ENCODE results near the gene GLOD5. TPM values are rescaled to one million over a fixed set of nuclear protein-coding genes. Genes with fewer than 3 reads are reported as not detected.

Gene GLOD5
- total and polyA plus RNA-seq, 9 of the 15 experiments (the other 6 are each of a cell fraction or from before 2014, with no cell fraction given) = 0.27 to 4.4 (median 2.2) TPM

GRCh38 chrX:48794340-48794910 is 32.9 kb downstream of the GLOD5 start (continued):
- no peak for TF ChIP-seq GATAD2A (IDR thresholded peaks at IDR 0.05)
- peak in 1 of 2 experiments; percentile 49; a peak in 1 of 3 replicates for TF ChIP-seq CBX3 (IDR thresholded peaks at IDR 0.05; ENCODE audit: borderline replicate concordance in 1 of 2, low read length in 2 of 2)
- no peak for TF ChIP-seq ZNF280B (CRISPR knock-in tag; IDR thresholded peaks at IDR 0.05)
- no peak for TF ChIP-seq ZNF41 (CRISPR knock-in tag; conservative IDR thresholded peaks at IDR 0.05)
- TF ChIP-seq ATF1 (CRISPR knock-in tag; IDR thresholded peaks at IDR 0.05) = no peak
- peak; percentile 63 for TF ChIP-seq ATF1 (tag; IDR thresholded peaks at IDR 0.05)
- TF ChIP-seq ZNF124 (CRISPR knock-in tag; IDR thresholded peaks at IDR 0.05) = no peak
- no peak for TF ChIP-seq ZNF507 (tag; conservative IDR thresholded peaks at IDR 0.05)
- TF ChIP-seq CBFB (CRISPR knock-in tag; IDR thresholded peaks at IDR 0.05) = no peak
- TF ChIP-seq ZNF184 (CRISPR knock-in tag; IDR thresholded peaks at IDR 0.05) = no peak
- peak; percentile 33 to 63 for TF ChIP-seq E2F6 (IDR thresholded peaks at IDR 0.05; ENCODE audit: borderline replicate concordance in 1 of 2, extremely low read depth in 1 of 2, insufficient read depth in 1 of 2, insufficient read length in 1 of 2, low read depth in 1 of 2, low read length in 1 of 2, poor library complexity in 1 of 2, severe bottlenecking in 1 of 2)
- TF ChIP-seq PKNOX1 (IDR thresholded peaks at IDR 0.05) = peak; percentile 30; the same call in 1 of the 2 replicates
- peak; percentile 46; the same call in 1 of the 2 replicates for TF ChIP-seq RAD51 (IDR thresholded peaks at IDR 0.05; ENCODE audit: borderline replicate concordance, low read depth)
- no peak for TF ChIP-seq NR1H2 (CRISPR knock-in tag; IDR thresholded peaks at IDR 0.05)
- TF ChIP-seq HLTF (IDR thresholded peaks at IDR 0.05) = 0 out of 2 replicates have a peak, but pooled peaks have one; percentile 10
- no peak for TF ChIP-seq STAT5B (CRISPR knock-in tag; IDR thresholded peaks at IDR 0.05)
- TF ChIP-seq SIRT6 (IDR thresholded peaks at IDR 0.05; ENCODE audit: low read depth, low read length) = no peak
- TF ChIP-seq BCOR (IDR thresholded peaks at IDR 0.05) = no peak
- no peak for TF ChIP-seq HMGXB4 (CRISPR knock-in tag; IDR thresholded peaks at IDR 0.05)
- TF ChIP-seq RFX1 (IDR thresholded peaks at IDR 0.05) = no peak
- TF ChIP-seq MXD1 (CRISPR knock-in tag; IDR thresholded peaks at IDR 0.05; ENCODE audit: borderline replicate concordance, poor library complexity, severe bottlenecking) = no peak
- TF ChIP-seq CHCHD3 (CRISPR knock-in tag; IDR thresholded peaks at IDR 0.05) = no peak
- no peak for TF ChIP-seq GTF2A2 (tag; IDR thresholded peaks at IDR 0.05)
- TF ChIP-seq ZNF764 (CRISPR knock-in tag; IDR thresholded peaks at IDR 0.05; ENCODE audit: low read depth) = no peak
- no peak for TF ChIP-seq HMG20B (CRISPR knock-in tag; IDR thresholded peaks at IDR 0.05)
- TF ChIP-seq ETV1 (tag; conservative IDR thresholded peaks at IDR 0.05; ENCODE audit: low read depth) = no peak
